GM15510 (cell line): Measurements from ENCODE around the gene KCNH4.

Source experiments
- POLR2A ChIP-seq: IDR thresholded peaks from 3 replicates; pipeline ENCODE4 v1.6.1; 2011; ENCODE audit warnings: borderline replicate concordance; ENCODE audit not compliant: insufficient read length; ENCODE audit errors: extremely low read depth

Gene KCNH4

DNA sequence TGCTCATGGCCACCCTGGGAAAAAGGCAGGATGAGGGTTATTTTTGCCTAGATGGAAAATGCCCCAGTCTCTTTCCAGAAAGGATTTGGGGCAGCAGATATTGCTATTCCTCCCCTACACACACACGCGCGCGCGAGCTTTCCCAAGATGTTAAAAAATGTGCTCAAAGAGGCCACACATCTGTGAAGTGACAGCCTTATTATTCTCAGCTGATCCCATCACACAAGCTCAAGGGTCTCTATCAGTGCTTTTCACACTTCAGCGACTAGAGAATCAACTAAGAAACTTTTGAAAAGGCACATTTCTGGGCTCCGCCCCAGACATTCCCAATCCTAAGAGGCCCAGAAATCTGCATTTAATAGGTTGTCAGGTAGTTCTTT, 20.4 kb downstream of the KCNH4 start:
- TF ChIP-seq POLR2A = no peak

GRCh38 chr17:42159796-42160530, 21.0 kb downstream of the KCNH4 start:
- no peak for TF ChIP-seq POLR2A

DNA sequence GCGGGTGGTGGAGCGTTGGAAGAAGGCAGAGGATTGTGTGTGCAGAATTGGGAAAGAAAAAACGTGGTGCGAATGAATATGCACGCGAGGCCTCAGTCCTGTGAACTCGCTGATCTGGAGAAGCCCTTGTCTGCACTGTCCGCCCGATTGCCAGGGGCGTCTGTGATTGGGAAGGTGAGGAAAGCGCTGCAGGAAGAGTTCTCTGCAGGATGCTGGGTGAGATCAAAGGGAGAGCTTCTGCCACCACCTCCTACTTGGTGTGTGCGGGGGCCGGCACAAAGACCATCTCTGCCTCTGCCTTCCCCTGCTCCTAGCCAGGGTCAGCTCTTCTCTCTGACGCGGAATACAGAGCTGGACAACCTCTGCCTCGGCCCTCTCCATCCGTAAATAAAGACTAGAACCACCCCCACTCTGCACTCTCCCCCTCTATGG, 25.3 kb downstream of the KCNH4 start:
- no peak for TF ChIP-seq POLR2A

- no peak for TF ChIP-seq POLR2A
Observed at GRCh38 chr17:42153919-42154742, 26.8 kb downstream of the KCNH4 start.

DNA sequence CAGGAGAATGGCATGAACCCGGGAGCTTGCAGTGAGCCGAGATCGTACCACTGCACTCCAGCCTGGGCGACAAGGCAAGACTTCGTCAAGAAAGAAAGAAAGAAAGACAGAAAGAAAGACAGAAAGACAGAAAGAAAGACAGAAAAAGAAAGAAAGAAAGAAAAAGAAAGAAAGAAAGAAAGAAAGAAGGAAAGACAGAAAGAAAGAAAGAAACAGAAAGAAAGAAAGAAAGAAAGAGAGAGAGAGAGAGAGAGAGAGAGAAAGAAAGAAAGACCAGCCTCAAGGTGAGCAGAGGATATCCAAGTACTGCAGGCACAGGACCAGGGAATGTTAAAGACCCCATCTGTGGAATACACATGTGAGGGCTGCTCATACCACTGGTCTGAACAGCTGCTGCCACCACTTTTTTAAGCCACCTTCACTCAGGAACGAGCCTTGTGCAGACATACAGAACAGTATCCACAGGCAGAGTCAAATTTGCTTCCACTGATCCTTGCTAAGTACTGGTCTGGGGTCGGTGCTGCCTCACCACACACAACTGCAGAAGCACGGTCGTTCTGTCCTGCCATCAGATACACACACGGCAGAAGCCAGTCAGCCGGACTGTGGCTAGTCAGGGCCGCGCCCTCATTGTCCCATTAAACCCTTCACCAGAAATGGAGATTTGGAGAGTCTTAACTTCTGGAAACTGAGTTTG, 33.9 kb downstream of the KCNH4 start:
- no peak for TF ChIP-seq POLR2A

DNA sequence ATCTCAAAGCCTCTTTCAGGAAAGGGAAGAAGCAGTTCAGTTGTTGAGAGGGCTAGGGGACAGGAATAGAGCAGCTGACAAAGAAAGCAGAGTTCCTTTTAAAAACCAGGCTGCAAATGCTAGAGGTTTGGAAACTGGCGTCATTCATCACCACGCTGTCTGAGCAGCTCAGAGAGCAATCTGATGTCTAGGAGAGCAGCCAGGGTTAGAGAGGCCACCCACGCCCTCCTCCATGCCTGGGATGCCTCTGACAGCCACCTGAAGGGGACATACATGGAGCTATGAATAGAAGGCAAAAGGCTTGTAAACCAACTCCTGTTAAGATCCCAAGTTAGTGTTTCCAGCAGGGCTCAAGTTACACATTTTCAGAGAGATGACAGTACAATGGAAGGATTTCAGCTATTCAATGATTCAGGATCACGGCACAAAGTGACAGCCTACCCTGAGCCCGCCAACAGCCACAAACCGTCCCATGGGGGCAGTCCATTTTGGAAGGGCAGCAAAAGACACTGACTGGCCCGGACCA, 38.5 kb downstream of the KCNH4 start:
- no peak for TF ChIP-seq POLR2A

- TF ChIP-seq POLR2A = no peak
Observed at GRCh38 chr17:42141382-42141781, 39.6 kb downstream of the KCNH4 start.

DNA sequence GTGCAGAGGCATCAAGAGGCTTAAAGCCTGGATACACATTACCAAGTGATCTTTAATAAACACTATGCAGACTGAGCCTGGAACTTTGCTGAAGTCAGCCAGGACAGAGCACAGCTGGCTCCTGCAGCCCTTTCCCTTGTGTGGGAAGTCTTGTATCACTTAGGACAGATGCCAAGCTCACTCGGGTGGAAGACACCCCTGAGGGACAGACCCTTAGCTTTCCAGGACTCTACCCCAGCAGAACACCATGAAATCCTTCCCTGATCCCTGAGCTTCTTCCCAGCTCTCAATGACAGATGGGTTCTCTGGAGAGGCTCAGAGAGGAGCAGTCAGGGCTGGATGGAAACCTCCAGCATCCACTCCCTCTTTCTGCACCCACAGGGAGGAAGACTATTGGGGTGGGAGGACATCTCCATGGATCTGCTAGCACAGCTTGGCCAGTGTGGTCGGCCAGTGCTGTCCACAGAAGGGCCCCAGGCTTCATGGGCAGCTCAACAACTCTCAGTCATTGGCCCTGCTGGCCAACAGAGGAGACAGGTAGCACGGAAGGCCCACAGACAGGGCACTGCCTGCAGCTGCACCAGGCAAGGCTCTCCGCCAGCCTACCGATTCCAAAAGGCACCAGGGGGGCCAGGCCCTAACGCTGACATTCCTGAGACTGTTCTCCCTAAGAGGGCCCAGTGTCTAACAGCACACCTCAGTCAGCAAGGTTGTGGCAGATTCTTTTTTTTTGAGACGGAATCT, 42.0 kb downstream of the KCNH4 start:
- TF ChIP-seq POLR2A = no peak

DNA sequence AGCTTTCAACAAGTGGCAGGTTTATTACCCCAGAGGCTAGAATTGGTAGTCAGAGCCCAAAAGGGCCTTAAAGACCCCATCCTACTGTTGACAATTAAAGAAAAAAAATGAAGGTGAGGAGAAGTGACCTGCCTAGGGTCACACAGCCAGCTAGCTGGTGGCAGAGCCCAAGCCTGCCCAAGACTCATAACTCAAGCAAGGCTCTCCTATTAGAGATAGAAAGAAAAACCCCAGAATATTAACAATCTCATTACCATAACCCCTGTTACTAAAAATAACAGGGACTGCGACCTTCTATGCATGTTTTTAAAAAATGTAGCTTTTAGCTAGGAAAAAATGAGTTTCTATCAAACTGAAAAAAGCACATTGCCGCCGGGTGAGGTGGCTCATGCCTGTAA, 44.3 kb downstream of the KCNH4 start:
- no peak for TF ChIP-seq POLR2A

DNA sequence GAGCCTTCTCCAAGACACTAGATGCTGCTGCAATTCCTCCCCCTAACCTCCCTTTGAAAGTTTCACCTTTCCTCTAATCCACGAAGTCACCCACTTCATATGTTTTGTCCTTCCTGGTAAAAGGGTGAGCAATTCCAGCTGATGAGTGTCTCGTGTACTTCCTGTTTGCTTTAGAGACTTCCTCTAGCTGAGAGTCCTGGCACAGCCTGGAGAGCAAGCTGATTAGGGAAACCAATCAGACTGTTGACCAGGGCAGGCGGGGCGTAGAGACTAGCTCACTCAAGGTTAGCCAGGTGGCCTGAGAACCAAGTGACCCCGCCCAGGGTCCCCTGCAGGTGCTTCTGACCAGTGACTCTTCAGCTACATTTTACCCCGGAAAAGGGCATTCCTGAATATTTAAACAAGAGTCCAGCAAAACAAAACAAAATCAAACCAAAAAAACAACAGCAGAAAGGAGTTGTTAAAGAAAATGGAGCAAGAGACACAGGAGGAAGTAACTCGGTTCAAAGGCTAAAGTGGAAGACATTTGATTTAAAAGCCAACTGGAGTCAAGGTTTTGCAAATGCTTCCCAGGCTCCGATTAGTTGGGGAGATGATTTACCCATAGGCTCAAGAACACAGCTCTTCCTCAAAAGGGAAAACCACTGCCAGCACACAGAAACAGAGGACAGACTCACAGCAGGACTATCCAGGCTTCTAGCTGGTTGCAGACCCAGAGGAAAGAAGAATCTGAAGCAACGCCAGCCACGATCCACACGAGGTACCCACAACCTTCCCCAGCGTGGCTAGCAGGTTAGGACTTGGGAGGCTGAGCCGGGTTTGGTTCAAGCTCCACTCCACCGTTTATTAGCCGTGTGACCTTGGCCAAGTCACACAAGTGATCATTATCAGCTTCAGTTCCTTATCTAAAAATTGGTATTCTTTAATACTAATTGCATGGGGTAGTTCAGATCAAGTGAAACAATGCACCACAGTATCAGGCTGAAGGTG, 45.0 kb downstream of the KCNH4 start:
- TF ChIP-seq POLR2A = no peak

GRCh38 chr17:42135151-42135550, 45.8 kb downstream of the KCNH4 start:
- no peak for TF ChIP-seq POLR2A

- no peak for TF ChIP-seq POLR2A
Observed at GRCh38 chr17:42133461-42134041, 47.4 kb downstream of the KCNH4 start.

DNA sequence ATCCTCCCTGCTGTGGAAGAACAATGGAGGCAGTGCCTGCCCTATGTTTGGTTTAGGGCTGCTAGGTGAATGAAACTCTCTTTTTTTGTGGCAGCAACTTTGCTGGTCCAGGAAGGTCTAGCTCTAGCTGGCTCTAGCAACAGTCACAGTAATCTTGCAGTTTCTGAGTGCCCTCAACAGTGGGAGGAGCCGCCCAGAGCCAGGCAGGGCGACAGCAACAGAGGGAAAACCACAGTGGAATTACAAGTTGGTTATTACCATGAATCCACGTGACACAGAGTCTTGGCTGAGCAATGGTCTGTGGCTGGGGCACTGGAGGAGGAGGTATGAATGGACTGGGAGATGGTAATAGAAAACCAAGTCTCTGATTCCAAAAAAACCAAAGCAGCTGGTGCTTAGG, 48.0 kb downstream of the KCNH4 start:
- TF ChIP-seq POLR2A = no peak
